NCI-H82 treated with DMSO at 0.1 percent for 48 hours (cell line): ENCODE measurements around the gene RSF1.

Source experiments
- DNase-seq: peaks from one replicate; lab custom pipeline; 2025; ENCODE audit not compliant: unreplicated experiment; lab: John Stamatoyannopoulos, UW

RSF1 gene

GRCh38 chr11:77806415-77806814 is 14.1 kb downstream of the RSF1 start:
- DNase-seq: no peak

GRCh38 chr11:77801477-77801876 is 19.0 kb downstream of the RSF1 start:
- DNase-seq: no peak

DNA sequence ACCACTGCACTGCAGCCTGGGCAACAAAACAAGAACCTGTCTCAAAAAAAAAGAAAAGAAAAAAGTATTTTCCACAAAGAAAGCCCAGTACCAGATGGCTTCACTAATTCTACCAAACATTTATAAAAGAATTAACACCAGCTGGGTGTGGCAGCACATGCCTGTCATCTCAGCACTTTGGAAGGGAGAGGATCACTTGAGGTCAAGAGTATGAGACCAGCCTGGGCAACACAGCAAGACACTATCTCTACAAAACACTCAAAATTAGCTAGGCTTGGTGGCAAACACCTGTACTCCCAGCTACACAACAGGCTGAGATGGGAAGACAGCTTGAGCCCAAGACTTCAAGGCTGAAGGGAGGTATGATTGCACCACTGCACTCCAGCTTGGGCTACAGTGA is 20.1 kb downstream of the RSF1 start:
- no peak for DNase-seq

DNA sequence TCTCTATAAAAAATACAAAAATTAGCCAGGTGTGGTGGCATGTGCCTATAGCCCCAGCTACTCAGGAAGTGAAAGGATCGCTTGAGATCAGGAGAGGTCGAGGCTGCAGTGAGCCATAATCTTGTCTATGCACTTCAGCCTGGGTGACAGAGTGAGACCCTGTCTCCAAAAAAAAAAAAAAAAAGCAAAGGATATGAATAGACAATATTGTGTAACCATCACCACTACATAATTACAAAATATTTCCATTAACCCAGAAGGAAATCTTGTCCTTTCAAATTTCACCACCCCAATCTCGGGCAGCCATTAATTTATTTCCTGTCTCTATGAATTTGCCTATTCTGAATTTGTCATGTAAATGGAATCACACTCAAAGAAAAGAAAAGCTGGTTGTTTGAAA is 21.2 kb downstream of the RSF1 start:
- no peak for DNase-seq

DNA sequence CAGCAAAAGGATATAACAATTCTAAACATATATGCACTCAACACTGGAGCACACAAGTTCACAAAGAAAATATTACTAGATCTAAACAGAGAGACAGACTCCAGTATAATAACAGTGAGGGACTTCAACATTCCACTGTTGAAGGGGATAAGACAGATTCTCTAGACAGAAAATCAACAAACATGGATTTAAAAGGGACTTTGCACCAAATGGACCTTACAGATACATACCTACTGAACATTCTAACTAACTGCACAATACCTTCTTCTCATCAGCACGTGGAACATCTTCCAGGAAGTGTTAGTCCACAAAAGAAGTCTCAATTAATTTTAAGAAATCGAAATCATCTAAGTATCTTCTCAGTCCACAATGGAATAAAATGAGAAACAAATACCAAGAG is 26.6 kb downstream of the RSF1 start:
- DNase-seq: no peak

GRCh38 chr11:77791301-77791700 is 29.2 kb downstream of the RSF1 start:
- no peak for DNase-seq

DNA sequence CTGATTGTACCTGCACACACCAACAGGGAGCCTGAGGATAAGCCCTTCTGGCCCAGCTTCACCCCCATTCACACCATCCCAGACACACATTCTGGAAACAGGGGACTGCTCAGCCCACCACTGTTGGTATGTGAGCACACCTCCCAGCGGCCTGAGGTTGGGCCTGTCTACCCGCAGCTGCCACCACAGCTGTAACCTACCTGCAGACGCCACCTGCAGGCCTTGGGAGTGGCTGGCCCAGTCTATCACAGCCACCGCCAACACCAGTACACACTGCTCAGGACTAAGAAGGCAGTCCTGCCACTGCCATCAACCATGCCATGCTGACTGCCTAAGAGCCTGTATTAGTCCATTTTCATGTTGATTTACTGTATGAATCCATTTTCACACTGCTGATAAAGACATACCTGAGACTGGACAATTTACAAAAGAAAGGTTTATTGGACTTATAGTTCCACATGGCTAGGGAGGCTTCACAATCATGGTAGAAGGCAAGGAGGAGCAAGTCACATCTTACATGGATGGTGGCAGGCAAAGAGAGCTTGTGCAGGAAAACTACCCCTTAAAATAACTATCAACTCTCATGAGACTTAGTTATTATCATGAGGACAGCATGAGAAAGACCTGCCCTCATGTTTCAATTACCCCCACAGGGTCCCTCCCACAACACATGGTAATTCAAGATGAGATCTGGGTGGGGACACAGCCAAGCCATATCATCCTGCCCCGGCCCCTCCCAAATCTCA is 30.6 kb downstream of the RSF1 start:
- DNase-seq: no peak

- DNase-seq: no peak
These were observed 31.3 kb downstream of the RSF1 start for GRCh38 chr11:77789061-77789730.

DNA sequence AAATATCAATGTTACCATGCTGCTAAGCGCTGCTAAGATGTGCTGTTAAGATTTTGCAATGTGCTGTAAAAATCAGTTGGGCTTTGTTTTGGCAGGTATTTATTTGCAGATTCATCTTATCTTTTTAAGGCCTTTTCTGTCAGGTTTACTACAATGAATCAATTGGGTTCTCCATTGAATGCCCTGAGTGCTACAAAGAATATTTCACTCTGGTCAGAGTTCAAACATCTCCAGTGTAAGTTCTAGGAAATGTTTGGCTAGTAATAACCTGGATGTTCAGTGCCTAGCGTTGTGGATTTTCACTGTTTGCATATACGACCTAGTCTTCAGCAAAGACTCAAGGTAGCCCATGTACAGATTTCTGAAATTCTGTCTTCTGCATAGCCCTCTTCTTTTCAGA is 36.0 kb downstream of the RSF1 start:
- no peak for DNase-seq

DNA sequence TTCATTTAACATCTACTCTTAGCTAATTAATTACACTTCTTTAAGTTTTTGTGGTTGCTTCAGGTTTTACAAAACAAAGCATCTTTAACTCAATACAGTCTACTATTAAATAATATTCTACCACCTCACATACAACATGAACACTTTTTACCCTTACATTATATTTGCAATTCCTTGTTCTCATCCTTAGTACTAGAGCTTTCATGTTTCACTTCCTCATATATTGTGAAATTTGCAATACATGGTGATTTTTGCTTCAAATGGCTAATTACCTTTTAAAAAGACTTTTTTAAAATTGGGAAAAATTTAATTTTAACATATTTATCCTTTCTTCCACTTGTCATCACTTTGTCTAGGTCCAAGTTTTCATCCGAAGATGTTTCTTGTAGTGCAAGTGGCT is 37.5 kb downstream of the RSF1 start:
- no peak for DNase-seq

GRCh38 chr11:77779935-77780334 is 40.6 kb downstream of the RSF1 start:
- no peak for DNase-seq

DNA sequence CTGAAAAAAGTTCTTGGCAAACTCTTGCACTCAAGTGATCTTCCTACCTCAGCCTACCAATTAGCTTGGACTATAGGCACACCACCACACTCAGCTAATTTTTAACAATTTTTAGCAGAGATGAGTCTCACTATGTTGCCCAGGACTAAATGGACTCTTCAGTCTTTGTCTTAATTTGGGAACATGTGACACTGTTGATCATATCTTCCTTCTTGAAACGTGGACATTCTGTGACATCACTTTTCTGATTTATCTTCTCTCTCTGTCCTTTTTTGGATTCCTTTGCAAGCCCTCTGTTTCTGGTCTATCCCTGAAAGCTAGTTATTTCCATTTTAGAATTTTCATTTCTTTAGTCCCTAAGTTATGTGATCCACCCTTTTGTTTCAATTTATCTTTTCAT is 42.0 kb downstream of the RSF1 start:
- DNase-seq: no peak

GRCh38 chr11:77778118-77778517 is 42.4 kb downstream of the RSF1 start:
- no peak for DNase-seq

DNA sequence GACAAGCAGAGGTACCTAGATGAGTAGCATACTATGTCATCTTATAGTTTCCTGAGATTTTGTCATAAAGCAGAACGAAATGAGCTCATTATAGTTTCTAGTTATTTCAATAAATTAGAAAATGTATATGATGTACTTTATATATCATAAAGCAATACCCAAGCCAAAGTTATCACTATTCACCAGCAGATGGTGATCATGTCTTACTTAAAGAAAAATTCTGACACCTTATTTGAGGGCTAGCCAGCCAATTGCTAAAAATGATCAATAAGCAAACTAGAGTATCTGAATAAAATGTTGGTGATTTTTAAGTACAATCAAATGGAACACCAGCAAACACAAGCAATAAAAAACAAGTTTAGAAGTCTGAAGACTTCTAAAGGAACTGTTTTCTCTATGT is 44.1 kb downstream of the RSF1 start:
- no peak for DNase-seq

DNA sequence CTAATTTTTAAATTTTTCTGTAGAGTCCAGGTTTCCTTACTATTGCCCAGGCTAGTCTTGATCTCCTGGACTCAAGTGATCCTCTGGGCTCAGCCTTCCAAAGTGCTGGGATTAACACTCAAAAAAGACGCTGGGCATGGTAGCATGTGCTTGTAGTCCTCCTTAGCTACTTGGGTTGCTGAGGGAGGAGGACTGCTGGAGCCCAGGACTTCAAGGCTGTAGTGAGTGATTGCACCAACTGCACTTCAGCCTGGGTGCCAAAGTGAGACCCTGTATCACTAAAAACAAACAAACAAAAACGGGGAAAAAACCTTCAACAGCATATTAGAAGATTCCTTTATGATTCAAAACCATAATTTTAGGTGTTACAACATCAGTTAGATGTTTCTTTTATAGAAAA is 44.6 kb downstream of the RSF1 start:
- no peak for DNase-seq

- DNase-seq: no peak
These were observed 49.4 kb downstream of the RSF1 start for GRCh38 chr11:77771135-77771534.

DNA sequence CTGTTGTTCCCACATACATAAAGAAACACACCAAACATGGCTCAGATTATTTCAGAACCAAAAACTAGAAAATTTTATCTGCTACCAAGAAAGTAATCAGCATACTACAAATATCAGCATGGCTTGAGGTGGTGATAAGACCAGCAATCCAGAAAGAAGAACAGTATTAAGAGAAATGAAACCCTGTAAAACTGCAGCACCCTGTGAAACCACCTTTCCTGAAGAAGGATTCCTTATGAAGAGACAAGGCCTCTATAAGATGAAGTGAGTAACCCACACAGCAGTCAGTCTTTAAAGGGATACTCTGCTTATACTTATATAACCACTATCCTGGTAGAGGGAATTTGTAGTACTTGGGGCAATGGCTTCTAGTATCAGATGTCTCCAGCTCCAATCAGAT is 49.9 kb downstream of the RSF1 start:
- DNase-seq: no peak

DNA sequence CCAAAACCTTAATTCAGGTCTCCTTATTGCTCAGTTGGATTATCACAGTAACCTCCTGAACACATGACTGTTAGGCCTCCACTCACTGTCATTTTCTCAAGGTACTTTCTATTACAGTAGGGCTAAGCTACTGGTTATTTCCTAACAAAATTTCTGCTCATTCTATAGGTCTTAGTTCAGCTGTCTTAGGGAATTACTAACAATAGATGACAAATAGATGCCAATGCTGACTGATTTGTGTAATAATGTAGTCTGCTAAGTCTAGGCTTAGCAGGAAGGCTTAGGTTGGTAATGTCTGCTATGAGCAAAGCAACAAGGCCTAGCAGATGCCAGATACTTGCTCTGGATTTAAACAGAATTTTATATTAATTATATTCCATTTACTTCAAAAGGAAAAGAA is 58.1 kb downstream of the RSF1 start:
- DNase-seq: no peak

- DNase-seq: no peak
These were observed 59.0 kb downstream of the RSF1 start for GRCh38 chr11:77761491-77761890.

DNA sequence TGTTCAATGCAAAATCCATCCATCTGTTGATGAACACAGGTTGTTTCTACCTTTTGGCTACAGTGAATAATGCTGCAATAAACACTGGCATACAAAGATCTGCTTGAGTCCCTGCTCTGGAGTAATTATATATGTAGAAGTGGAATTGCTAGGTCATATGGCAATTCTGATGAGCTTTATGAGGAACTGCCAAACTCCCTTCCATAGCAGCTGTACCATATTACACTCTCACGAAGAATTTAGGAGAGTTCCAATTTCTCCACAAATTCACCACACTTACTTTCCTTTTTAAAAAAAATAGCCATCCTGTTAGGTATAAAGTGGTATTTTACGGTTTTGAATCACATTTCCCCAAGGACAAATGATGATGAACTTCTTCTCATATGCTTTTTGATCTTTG is 62.2 kb downstream of the RSF1 start:
- DNase-seq: no peak

DNA sequence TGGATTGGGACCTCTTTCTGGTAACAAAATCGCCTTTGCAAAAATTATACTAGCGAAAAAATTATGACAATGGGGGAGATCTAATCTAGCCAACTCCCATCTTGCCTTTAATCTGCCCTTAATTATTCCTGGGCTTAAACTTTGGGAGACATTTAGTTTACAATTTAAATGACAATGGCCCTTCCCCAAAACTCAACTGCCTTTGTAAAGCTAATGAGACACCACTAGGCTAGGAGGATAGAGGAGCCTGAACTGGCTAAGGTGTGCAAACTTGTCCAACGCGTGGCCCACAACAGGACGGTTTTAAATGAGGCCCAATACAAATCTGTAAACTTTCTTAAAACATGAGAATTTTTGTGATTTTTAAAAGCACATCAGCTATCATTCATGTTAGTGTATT is 67.3 kb downstream of the RSF1 start:
- DNase-seq: no peak

DNA sequence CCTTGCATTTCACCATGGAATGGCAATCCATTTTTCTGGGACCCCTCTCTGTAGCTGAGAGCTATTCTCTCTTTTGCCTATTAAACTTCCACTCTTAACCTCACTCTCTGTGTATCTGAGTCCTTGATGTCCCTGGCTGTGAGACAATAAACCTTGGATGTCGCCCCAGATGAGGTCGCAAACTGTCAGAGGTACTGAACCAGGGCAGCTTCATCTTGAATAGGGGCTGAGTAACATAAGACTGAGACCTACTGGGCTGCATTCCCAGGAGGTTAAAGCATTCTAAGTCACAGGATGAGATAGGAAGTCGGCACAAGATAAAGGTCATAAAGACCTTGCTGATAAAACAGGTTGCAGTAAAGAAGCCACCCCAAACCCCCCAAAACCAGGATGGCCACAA is 68.0 kb downstream of the RSF1 start:
- DNase-seq: no peak
